Measurements from ENCODE around the gene PLEKHG1.
A peak's percentile ranks its signal among the peaks of the same experiment; 100 is the strongest.

PLEKHG1 gene

DNA sequence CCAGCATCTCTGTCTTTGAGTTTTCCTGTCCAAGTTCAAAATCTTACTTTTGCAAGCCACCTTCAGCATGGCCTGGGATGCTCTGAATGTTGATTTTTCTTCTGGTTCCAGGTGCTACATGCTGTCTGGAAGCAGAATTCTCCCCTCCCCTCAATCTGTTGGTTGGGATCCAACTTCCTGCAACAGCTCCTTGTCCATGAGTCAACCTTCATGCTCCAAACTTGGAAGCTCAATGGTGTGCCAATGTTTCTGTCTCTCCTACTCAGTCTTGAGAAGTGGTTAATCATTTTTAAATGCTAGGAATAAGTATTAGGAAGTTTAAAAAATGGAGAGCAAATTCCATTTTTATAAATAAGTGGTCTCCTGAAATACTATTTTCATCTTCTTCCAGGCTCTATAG is 33.2 kb upstream of the PLEKHG1 start:
- DNase-seq (ENCODE audit: low read depth): no peak
- TF ChIP-seq, protein P1, sequence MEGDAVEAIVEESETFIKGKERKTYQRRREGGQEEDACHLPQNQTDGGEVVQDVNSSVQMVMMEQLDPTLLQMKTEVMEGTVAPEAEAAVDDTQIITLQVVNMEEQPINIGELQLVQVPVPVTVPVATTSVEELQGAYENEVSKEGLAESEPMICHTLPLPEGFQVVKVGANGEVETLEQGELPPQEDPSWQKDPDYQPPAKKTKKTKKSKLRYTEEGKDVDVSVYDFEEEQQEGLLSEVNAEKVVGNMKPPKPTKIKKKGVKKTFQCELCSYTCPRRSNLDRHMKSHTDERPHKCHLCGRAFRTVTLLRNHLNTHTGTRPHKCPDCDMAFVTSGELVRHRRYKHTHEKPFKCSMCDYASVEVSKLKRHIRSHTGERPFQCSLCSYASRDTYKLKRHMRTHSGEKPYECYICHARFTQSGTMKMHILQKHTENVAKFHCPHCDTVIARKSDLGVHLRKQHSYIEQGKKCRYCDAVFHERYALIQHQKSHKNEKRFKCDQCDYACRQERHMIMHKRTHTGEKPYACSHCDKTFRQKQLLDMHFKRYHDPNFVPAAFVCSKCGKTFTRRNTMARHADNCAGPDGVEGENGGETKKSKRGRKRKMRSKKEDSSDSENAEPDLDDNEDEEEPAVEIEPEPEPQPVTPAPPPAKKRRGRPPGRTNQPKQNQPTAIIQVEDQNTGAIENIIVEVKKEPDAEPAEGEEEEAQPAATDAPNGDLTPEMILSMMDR (conservative IDR thresholded peaks at IDR 0.05; ENCODE audit: low read depth, low read length): no peak
- no peak overlapping the region for H3K4me3 ChIP-seq (ENCODE audit: low read length)

DNA sequence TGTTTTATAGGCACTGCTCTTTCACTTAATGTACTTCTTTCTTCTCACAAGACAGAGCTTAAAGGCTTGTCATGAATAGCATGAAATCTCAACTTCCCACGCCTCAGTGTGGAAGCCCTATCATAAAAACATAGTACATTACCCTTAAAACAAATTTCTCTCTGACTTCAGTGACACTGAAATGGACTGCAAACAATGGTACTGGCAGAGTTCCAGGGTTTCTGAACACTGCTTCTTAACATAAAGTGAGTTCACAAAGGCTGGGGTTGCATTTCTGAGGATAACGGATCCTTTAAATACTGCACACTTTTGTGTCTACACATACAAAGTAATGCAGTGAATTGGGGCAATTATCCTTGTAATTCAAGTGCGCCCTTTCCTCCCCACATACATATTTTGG is 32.3 kb upstream of the PLEKHG1 start:
- no peak overlapping the region for H3K4me3 ChIP-seq (ENCODE audit: low read length)
- TF ChIP-seq, protein P1 (conservative IDR thresholded peaks at IDR 0.05; ENCODE audit: low read depth, low read length): no peak
- peak; percentile 35 for DNase-seq (ENCODE audit: low read depth)

DNA sequence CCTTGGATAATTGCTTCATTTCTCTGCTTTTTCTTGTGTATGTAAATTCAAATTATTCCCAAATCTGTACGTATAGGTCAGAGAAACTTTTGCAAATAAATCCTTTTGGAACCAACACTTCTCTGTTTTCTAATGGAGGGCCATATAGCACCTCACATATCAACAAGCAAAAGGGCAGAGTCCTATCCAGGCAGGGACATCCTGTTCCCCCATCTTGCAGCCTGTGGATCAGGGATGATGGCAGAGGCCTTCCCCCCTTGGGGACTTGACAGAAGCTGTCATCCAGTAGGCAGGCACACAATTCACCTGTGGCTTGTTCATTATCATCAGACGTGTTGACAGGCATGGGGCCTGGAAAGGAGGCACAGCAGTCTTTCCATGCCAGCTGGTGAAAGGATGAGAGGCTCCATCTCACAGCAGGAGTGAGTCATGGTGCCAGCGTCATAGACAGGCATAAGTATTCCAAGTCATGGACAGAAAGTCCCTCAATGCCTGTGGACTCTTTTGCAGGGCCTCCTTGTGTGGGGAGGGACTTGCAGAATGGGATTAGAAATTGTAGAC is 31.8 kb upstream of the PLEKHG1 start:
- no peak overlapping the region for H3K4me3 ChIP-seq (ENCODE audit: low read length)
- DNase-seq (ENCODE audit: low read depth): peak; percentile 40
- TF ChIP-seq, protein P1 (conservative IDR thresholded peaks at IDR 0.05; ENCODE audit: low read depth, low read length): no peak

DNA sequence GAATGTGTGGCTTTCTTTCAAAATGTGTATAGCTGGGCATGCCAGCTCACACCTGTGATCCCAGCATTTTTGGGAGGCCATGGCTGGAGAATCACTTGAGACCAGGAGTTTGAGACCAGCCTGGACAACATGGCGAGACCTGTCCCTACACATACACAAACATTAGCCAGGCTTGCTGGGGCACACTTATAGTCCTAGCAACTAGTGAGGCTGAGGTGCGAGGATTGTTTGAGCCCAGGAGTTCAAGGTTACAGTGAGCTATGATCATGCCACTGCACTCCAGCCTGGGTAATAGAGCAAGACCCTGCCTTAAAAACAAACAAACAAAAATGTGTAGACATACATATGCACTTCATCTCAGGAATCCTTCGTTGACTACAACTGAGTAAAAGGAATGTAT is 31.1 kb upstream of the PLEKHG1 start:
- TF ChIP-seq, protein P1 (conservative IDR thresholded peaks at IDR 0.05; ENCODE audit: low read depth, low read length): no peak
- DNase-seq (ENCODE audit: low read depth): no peak
- no peak overlapping the region for H3K4me3 ChIP-seq (ENCODE audit: low read length)

GRCh38 chr6:150569161-150569560 is 30.5 kb upstream of the PLEKHG1 start:
- H3K4me3 ChIP-seq (ENCODE audit: low read length): no peak overlapping the region
- DNase-seq (ENCODE audit: low read depth): no peak
- TF ChIP-seq, protein P1 (conservative IDR thresholded peaks at IDR 0.05; ENCODE audit: low read depth, low read length): no peak

DNA sequence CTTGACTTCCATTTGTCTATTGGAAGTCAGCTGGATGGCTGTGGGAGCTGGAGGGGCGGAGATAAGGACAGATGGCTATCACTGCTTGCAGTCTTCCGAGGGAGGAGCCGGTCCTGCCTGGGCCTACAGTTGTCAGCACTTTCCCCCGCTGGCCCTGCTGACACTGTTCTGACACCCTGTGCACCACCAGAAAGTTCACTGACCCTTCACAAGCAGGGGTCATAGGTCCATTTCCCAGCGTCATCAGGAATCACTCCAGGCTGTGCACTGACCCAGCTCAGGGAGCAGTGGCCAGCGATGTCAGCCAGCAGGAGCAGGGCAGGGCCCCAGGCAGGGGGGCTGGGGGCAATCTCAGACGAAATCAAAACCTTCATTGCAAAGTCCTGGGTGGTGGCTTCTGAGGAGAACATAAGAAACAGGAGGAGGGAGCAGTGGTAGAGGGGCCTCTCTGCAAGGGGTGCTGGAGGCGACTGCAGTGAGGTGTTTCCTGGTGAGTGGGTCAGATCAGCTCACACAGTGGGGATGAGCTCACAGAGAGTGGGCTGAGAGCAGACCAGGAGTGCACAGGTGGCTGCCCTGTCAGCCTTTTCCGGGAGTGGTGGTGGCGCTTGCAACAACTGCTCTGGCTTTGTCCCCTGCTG is 26.5 kb upstream of the PLEKHG1 start:
- H3K4me3 ChIP-seq (ENCODE audit: low read length): no peak overlapping the region
- no peak for DNase-seq (ENCODE audit: low read depth)
- TF ChIP-seq, protein P1 (conservative IDR thresholded peaks at IDR 0.05; ENCODE audit: low read depth, low read length): no peak

GRCh38 chr6:150575836-150576235 is 23.8 kb upstream of the PLEKHG1 start:
- TF ChIP-seq, protein P1 (conservative IDR thresholded peaks at IDR 0.05; ENCODE audit: low read depth, low read length): no peak
- no peak overlapping the region for H3K4me3 ChIP-seq (ENCODE audit: low read length)
- DNase-seq (ENCODE audit: low read depth): no peak

Data from retinal pigment epithelial cell (primary cell).